HepG2 (cell line): Measurements from ENCODE around the gene CMTM8. TPM values are rescaled to one million over a fixed set of nuclear protein-coding genes. Genes with fewer than 3 reads are reported as not detected.

Source experiments
- ATAC-seq: fragments of 200-7000 bp; cut with Tn5 transposase; 3 replicates; pipeline ENCODE4 v1.9.1; 2020; ENCODE audit warnings: mild to moderate bottlenecking, moderate library complexity
- BruUV-seq: library from RNA; stranded (reverse); fragments of 400-500 nt; replicated peaks from 2 replicates; lab custom pipeline; 2021; lab: Mats Ljungman, UMichigan
- CTCF ChIA-PET: fragments of 300-600 bp; formaldehyde crosslinking; extraction: SDS; loops from one replicate; lab custom pipeline; 2021; ENCODE audit warnings: low total read pairs, inconsistent platforms, low intra/inter-chr PET ratio; lab: Yijun Ruan, JAX
- POLR2A ChIA-PET: fragments of 350-600 bp; sonication (Branson Sonifier 250); formaldehyde crosslinking; loops from one replicate; lab custom pipeline; 2020; ENCODE audit warnings: antibody characterized with exemption, inconsistent platforms; lab: Yijun Ruan, JAX
- DNase-seq: peaks from one replicate; pipeline ENCODE4 v3.0.0-alpha.2; 2015; ENCODE audit warnings: low spot score
- FAIRE-seq: peaks from 3 replicates; lab custom pipeline; 2011; peaks lifted over from hg19 to GRCh38; lab: Jason Lieb, UNC
- H2AFZ ChIP-seq: one replicate; pipeline ENCODE4 v1.6.1; 2011; ENCODE audit warnings: low read length, inconsistent platforms
- H3K27ac ChIP-seq: fragments of 300-600 bp; 3 replicates; pipeline ENCODE4 v1.8.0; 2011; ENCODE audit warnings: mixed run types, mild to moderate bottlenecking, mixed read lengths, low read length, inconsistent platforms; ENCODE audit not compliant: insufficient read depth; ENCODE audit errors: extremely low read length
- H3K27me3 ChIP-seq, 2 experiments: fragments of 200-600 bp in 1 of 2; 2 replicates in 1 of 2; 3 replicates in 1 of 2; pipeline versions ENCODE4 v1.6.0 to v1.8.0; 2011; ENCODE audit warnings: low read length in 2 of 2, mild to moderate bottlenecking in 2 of 2, moderate library complexity in 2 of 2, inconsistent platforms in 1 of 2; ENCODE audit not compliant: insufficient read depth in 2 of 2, control insufficient read depth in 1 of 2
- H3K36me3 ChIP-seq, 2 experiments: fragments of 200-600 bp in 1 of 2; replicated peaks in 1 of 2; 2 replicates in 1 of 2; 3 replicates in 1 of 2; pipeline versions ENCODE4 v1.5.1 to v1.8.0; 2011; ENCODE audit warnings: low read length in 2 of 2, inconsistent platforms in 1 of 2; ENCODE audit not compliant: insufficient read depth in 2 of 2, control insufficient read depth in 1 of 2
- H3K4me1 ChIP-seq: 2 replicates; pipeline ENCODE4 v1.5.1; 2012; ENCODE audit warnings: low read length, inconsistent platforms; ENCODE audit not compliant: insufficient read depth
- H3K4me2 ChIP-seq: 2 replicates; pipeline ENCODE4 v1.6.0; 2011; ENCODE audit warnings: low read depth, low read length, inconsistent platforms
- H3K4me3 ChIP-seq, 3 experiments: fragments of 200-600 bp in 1 of 3; sonication (generic), shearing (Covaris generic) in 1 of 3; replicated peaks in 1 of 3; 2 replicates each; pipeline ENCODE4 v1.5.1; 2011 to 2016; ENCODE audit warnings: low read length in 3 of 3, inconsistent platforms in 2 of 3, low read depth in 2 of 3, mild to moderate bottlenecking in 2 of 3, control low read depth in 1 of 3, mixed read lengths in 1 of 3; ENCODE audit not compliant: insufficient read depth in 1 of 3
- H3K79me2 ChIP-seq: one replicate; pipeline ENCODE4 v1.6.1; 2011; ENCODE audit warnings: low read length, inconsistent platforms; ENCODE audit not compliant: insufficient read depth
- H3K9ac ChIP-seq: 2 replicates; pipeline ENCODE4 v1.6.0; 2011; ENCODE audit warnings: mild to moderate bottlenecking, low read depth, low read length, inconsistent platforms; ENCODE audit not compliant: insufficient read depth
- H3K9me3 ChIP-seq: 2 replicates; pipeline ENCODE4 v1.5.1; 2012; ENCODE audit warnings: mild to moderate bottlenecking, low read length
- H4K20me1 ChIP-seq: 2 replicates; pipeline ENCODE4 v1.6.0; 2011; ENCODE audit warnings: inconsistent platforms, mild to moderate bottlenecking, low read length, moderate library complexity; ENCODE audit not compliant: insufficient read depth
- STAT5B ChIP-seq: sonication (generic); formaldehyde crosslinking; IDR thresholded peaks from 2 replicates; pipeline ENCODE4 v1.4.0; 2020; ENCODE audit warnings: missing genetic modification reagents
- in situ Hi-C: cut with HindIII; loops from 2 replicates; pipeline ENCODE4 v1.10.0; 2017; ENCODE audit warnings: low pct_unique_long_range_greater_than_20kb; ENCODE audit not compliant: extremely low pct_ligation_motif_present
- intact Hi-C: fragments of 100-400 bp; cut with micrococcal nuclease; formaldehyde crosslinking; loops from one replicate; pipeline ENCODE4 v1.10.0; 2022; ENCODE audit not compliant: unreplicated experiment
- polyA plus RNA-seq, 8 experiments: library from polyadenylated mRNA; depleted of rRNA in 3 of 8; stranded (reverse) in 7 of 8; unstranded in 1 of 8; fragments of >200 nt; fragmentation: Illumina TruSeq in 4 of 8; extraction: Trizol in 4 of 8; gene quantifications; 2 replicates each; pipeline versions ENCODE4 v1.2.1 to v1.2.3, GENCODE V29; 2011 to 2016; ENCODE audit warnings: low read depth in 4 of 8, missing spikeins in 1 of 8, mixed read lengths in 1 of 8; ENCODE audit not compliant: insufficient read depth in 1 of 8
- total RNA-seq, 5 experiments: library from RNA; depleted of rRNA; stranded (reverse); fragments of >200 nt; fragmentation: Illumina TruSeq; extraction: Trizol; gene quantifications; 2 replicates each; pipeline ENCODE4 v1.2.3, GENCODE V29; 2016; ENCODE audit warnings: low read depth in 1 of 5
- TF ChIP-seq, protein P1 (sequence below): sonication (generic); formaldehyde crosslinking; IDR thresholded peaks from 2 replicates; pipeline ENCODE4 v1.5.0; 2020; ENCODE audit warnings: missing genetic modification reagents
- TF ChIP-seq, protein P2 (sequence below): sonication (generic); formaldehyde crosslinking; IDR thresholded peaks from 2 replicates; pipeline ENCODE4 v1.4.0; 2020; ENCODE audit warnings: mild to moderate bottlenecking, missing genetic modification reagents

CMTM8 gene
- total and polyA plus RNA-seq, 2 of the 13 experiments (the other 11 are each of a cell fraction or from before 2014, with no cell fraction given) = 8.9 to 15.8 TPM

DNA sequence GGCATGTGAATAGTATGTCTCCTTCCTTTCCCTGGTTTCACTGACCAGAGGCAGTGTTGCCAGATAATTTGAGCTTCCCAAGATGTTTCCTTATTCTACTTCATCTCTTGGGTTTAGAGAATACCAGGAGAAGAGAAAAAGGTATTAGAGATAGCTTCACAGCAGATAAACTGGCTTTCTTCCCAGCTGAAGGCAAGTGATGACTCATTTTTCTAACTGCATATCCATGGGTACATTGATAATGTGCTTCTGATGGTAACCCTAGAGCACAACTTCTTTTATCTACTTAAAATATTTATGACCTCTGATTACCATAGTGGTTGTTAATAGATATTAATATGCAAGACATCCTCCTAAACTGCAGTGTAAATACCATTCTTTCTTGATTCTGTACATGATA, 34.6 kb upstream of the CMTM8 start:
- POLR2A ChIA-PET = no interaction called here
- in situ Hi-C loops (loop anchor here (25.0 kb wide), 1 partner anchor 458 kb away; no protein-coding TSS in a partner anchor), intact Hi-C loops (no loop called here)
- H2AFZ ChIP-seq = no peak overlapping the region
- TF ChIP-seq, protein P1, sequence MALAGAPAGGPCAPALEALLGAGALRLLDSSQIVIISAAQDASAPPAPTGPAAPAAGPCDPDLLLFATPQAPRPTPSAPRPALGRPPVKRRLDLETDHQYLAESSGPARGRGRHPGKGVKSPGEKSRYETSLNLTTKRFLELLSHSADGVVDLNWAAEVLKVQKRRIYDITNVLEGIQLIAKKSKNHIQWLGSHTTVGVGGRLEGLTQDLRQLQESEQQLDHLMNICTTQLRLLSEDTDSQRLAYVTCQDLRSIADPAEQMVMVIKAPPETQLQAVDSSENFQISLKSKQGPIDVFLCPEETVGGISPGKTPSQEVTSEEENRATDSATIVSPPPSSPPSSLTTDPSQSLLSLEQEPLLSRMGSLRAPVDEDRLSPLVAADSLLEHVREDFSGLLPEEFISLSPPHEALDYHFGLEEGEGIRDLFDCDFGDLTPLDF (CRISPR knock-in tag) = no peak
- TF ChIP-seq, protein P2, sequence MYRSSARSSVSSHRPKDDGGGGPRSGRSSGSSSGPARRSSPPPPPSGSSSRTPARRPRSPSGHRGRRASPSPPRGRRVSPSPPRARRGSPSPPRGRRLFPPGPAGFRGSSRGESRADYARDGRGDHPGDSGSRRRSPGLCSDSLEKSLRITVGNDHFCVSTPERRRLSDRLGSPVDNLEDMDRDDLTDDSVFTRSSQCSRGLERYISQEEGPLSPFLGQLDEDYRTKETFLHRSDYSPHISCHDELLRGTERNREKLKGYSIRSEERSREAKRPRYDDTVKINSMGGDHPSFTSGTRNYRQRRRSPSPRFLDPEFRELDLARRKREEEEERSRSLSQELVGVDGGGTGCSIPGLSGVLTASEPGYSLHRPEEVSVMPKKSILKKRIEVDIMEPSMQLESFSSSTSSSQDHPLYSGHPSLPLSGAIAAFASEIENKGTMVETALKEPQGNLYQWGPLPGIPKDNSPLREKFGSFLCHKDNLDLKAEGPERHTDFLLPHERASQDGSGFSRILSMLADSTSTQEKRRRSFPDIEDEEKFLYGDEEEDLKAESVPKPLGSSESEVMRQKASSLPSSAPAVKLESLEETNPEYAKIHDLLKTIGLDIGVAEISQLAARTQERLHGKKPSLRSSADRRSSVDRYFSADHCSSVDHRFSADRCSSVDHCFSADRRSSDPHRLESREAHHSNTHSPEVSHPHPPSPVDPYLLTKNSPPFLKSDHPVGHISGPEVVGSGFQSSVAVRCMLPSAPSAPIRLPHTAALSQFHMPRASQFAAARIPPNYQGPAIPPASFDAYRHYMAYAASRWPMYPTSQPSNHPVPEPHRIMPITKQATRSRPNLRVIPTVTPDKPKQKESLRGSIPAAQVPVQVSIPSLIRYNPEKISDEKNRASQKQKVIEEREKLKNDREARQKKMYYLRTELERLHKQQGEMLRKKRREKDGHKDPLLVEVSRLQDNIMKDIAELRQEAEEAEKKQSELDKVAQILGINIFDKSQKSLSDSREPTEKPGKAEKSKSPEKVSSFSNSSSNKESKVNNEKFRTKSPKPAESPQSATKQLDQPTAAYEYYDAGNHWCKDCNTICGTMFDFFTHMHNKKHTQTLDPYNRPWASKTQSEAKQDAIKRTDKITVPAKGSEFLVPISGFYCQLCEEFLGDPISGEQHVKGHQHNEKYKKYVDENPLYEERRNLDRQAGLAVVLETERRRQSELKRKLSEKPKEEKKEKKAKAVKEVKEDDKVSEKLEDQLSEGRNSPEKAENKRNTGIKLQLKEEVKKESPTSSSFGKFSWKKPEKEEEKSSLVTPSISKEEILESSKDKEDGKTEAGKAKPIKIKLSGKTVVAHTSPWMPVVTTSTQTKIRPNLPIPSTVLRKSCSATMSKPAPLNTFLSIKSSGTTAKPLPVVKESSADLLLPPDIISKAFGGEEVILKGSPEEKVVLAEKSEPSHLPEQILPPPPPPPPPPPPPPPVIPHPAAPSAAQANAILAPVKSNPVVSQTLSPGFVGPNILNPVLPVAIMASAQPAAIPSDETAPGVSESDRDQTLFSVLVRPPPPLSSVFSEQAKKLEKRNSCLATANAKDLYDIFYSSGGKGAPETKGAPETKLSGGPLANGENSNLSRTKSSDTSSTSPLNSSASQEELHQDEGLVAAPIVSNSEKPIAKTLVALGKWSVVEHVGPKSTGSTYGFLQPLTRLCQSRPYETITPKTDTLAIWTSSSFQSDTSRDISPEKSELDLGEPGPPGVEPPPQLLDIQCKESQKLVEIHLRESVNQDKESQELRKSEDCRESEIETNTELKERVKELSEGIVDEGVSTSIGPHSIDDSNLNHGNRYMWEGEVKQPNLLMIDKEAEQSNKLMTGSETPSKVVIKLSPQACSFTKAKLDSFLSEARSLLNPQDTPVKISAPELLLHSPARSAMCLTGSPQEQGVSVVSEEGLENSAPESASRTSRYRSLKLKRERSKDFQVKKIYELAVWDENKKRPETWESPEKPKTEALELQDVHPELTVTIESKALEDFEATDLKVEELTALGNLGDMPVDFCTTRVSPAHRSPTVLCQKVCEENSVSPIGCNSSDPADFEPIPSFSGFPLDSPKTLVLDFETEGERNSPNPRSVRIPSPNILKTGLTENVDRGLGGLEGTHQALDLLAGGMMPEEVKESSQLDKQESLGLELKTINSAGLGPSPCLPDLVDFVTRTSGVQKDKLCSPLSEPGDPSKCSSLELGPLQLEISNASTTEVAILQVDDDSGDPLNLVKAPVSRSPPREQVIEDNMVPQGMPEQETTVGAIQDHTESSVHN = no peak
- TF ChIP-seq STAT5B = no peak
- no peaks in the 10 kb centered on the region for H3K36me3 ChIP-seq
- no peak overlapping the region for H3K4me3 ChIP-seq
- no peak overlapping the region for H3K27ac ChIP-seq
- H3K9ac ChIP-seq = no peak overlapping the region
- no peaks in the 10 kb centered on the region; a peak in 1 of 5 replicates for H3K27me3 ChIP-seq
- CTCF ChIA-PET = no interaction called here
- no peaks in the 10 kb centered on the region for H3K9me3 ChIP-seq
- peaks cover 35% of the 10 kb centered on the region for H3K4me1 ChIP-seq
- no peaks in the 10 kb centered on the region for H4K20me1 ChIP-seq
- FAIRE-seq = no peak
- BruUV-seq = no TSS peak
- no peaks in the 10 kb centered on the region for H3K79me2 ChIP-seq
- ATAC-seq = no peak
- DNase-seq = no peak
- no peak overlapping the region for H3K4me2 ChIP-seq
